Heart right ventricle (tissue), 16 donors: ENCODE measurements around the gene SLC22A17. TPM values are rescaled to one million over a fixed set of nuclear protein-coding genes. Genes with fewer than 3 reads are reported as not detected.
A peak's percentile ranks its signal among the peaks of the same experiment; 100 is the strongest.
"Not testable (repeated sequence)": the region's sequence is repeated elsewhere in the genome, so short reads cannot be mapped to it uniquely, and the experiment has no call there.

ENCODE experiments used
- ATAC-seq, 8 donors: fragments of 200-7000 bp; cut with Tn5 transposase; one replicate each; pipeline ENCODE4 v1.9.1; 2020; ENCODE audit warnings: mild to moderate bottlenecking in 8 of 8, moderate library complexity in 8 of 8, moderate number of reproducible peaks in 1 of 8
- DNase-seq, 2 donors: peaks; one replicate each; pipeline ENCODE4 v3.0.0-alpha.2; 2020
- H3K27ac ChIP-seq, 10 donors: fragments of 200-600 bp; sonication (generic) in 2 of 10; one replicate each; pipeline versions ENCODE4 v1.5.0 to v1.8.0; 2020 to 2022; ENCODE audit warnings: mild to moderate bottlenecking in 3 of 10
- H3K27me3 ChIP-seq, 7 donors: fragments of 200-600 bp; one replicate each; pipeline ENCODE4 v1.8.0; 2021 to 2022; ENCODE audit warnings: mild to moderate bottlenecking in 2 of 7
- H3K36me3 ChIP-seq, 9 donors: fragments of 200-600 bp; sonication (generic) in 1 of 9; one replicate each; pipeline versions ENCODE4 v1.5.0 to v1.8.0; 2020 to 2022; ENCODE audit warnings: mild to moderate bottlenecking in 2 of 9
- H3K4me1 ChIP-seq, 9 donors: fragments of 200-600 bp; sonication (generic) in 1 of 9; one replicate each; pipeline versions ENCODE4 v1.5.0 to v1.8.0; 2020 to 2022; ENCODE audit warnings: mild to moderate bottlenecking in 4 of 9
- H3K4me3 ChIP-seq, 10 donors: fragments of 200-600 bp; sonication (generic) in 2 of 10; one replicate each; pipeline versions ENCODE4 v1.5.0 to v1.8.0; 2020 to 2022; ENCODE audit warnings: mild to moderate bottlenecking in 7 of 10, moderate library complexity in 2 of 10
- H3K9me3 ChIP-seq, 11 donors: fragments of 200-600 bp in 10 of 11; sonication (generic) in 2 of 11; one replicate each; pipeline versions ENCODE4 v1.5.0 to v1.8.0; 2013 to 2022; ENCODE audit warnings: mild to moderate bottlenecking in 2 of 11, control low read depth in 1 of 11, moderate library complexity in 1 of 11
- CTCF ChIP-seq, 9 donors: fragments of 200-600 bp; sonication (generic) in 2 of 9; IDR thresholded peaks; one replicate each; pipeline versions ENCODE4 v1.5.0 to v1.8.0; 2021 to 2022; ENCODE audit warnings: antibody characterized with exemption in 9 of 9, mild to moderate bottlenecking in 5 of 9, moderate library complexity in 1 of 9
- WGBS, 2 donors: extraction: QIAGEN DNeasy Blood & Tissue Kit; methylation state at CpG; one replicate each; pipeline ENCODE4 v1.1.7; 2013; ENCODE audit warnings: inconsistent platforms in 1 of 2; 5-methylcytosine and 5-hydroxymethylcytosine counted together
- intact Hi-C, 10 donors: fragments of 100-400 bp; cut with DNase I; formaldehyde crosslinking; loops; one replicate each; pipeline versions ENCODE4 v1.11.1 to v1.14.2; 2022
- polyA plus RNA-seq, 2 donors: library from polyadenylated mRNA; stranded (reverse); fragments of 200-250 nt; gene quantifications; one replicate each; pipeline ENCODE4 v1.2.3, GENCODE V29; 2013
- total RNA-seq, 10 donors: library from RNA; stranded (reverse); fragmentation: NEBNext Ultra II Directional in 3 of 10; extraction: Animal tissue kit (Norgen Biotek cat#: 25700) in 3 of 10; gene quantifications; one replicate each; pipeline versions ENCODE4 v1.2.1 to v1.2.4, GENCODE V29; 2021 to 2023
- donor health status: Arrhythmogenic right ventricular cardiomyopathy.
- donor health status: ischemic (EF 13 %, LVEDD 7.1; RV severe dilation, severe dysfunction).
- donor health status: healthy with polysubstance abuse.
- donor health status: DM: no; HTN: yes; CAD: no.
- donor health status: DM: no; HTN: no; CAD: no.
- donor health status: ischemic (EF 25% LVEDD 6.9; RV normal size, moderate dysfunction).
- donor health status: ischemic (EF 25% LVEDD 5.7; RV mildly dilated, moderate dysfunction).
- donor health status: healthy.
- donor health status: DM: yes; HTN: yes; CAD: no.
- donor health status: Ischemic cardiomyopathy.
- donor health status: ischemic (EF 35%, LVEDD 5.7; RV mildly dilated, moderate dysfunction).
- donor health status: nonischemic (EF 11% LVEDD 7.7; RV severe dilation, severe dysfunction).
- donor health status: DM: yes; HTN: yes; CAD: no.
- donor health status: PGD.
- donor health status: ischemic (EF 29% LVEDD 5.4; RV normal size, mild dysfunction).
- donor health status: nonischemic (EF 23%, LVEDD 6.1; RV moderate dilation, normal function).

The SLC22A17 gene
- total and polyA plus RNA-seq, 12 donors: 4.8 to 18.9 (median 9.8) TPM

GRCh38 chr14:23387916-23388882 lies 35.5 kb upstream of the SLC22A17 start:
- Histone ChIP-seq H3K27ac (no peak overlapping the region), H3K36me3 (peaks cover 0 to 92% (median 5%) of the 10 kb centered on the region in 9 donors), H3K27me3 (no peaks in the 10 kb centered on the region), H3K4me3 (no peak overlapping the region), H3K4me1 (peaks cover 0 to 13% (median 0%) of the 10 kb centered on the region in 9 donors), H3K9me3 (no peaks in the 10 kb centered on the region)
- TF ChIP-seq CTCF (IDR thresholded peaks at IDR 0.05): no peak
- peak in 2 of 8 donors; percentile 2 to 7 for ATAC-seq
- intact Hi-C loops: loop anchor here in 2 of 10 donors (10.0 kb wide), 2 partner anchors 67 to 123 kb away; no protein-coding TSS in a partner anchor
- WGBS, 2 donors: 66 to 67% methylated on average over 26 of the region's 26 CpGs
- DNase-seq: no peak

GRCh38 chr14:23386999-23387398 lies 34.3 kb upstream of the SLC22A17 start:
- H3K9me3 ChIP-seq: no peaks in the 10 kb centered on the region
- intact Hi-C loops: loop anchor here in 2 of 10 donors (10.0 kb wide), 2 partner anchors 68 to 122 kb away; no protein-coding TSS in a partner anchor
- no peak overlapping the region for H3K27ac ChIP-seq
- no peak overlapping the region for H3K4me3 ChIP-seq
- TF ChIP-seq CTCF (IDR thresholded peaks at IDR 0.05): no peak
- WGBS, 2 donors: 83 to 89% methylated on average over 1 of the region's 1 CpG
- ATAC-seq (no peak), DNase-seq (no peak)
- peaks cover 0 to 18% (median 0%) of the 10 kb centered on the region in 9 donors for H3K4me1 ChIP-seq
- no peaks in the 10 kb centered on the region for H3K27me3 ChIP-seq
- peaks cover 0 to 93% (median 8%) of the 10 kb centered on the region in 9 donors for H3K36me3 ChIP-seq

- 71 to 77% methylated on average over 14 to 17 of the region's 17 CpGs for WGBS, 2 donors
- not testable (repeated sequence) for H3K9me3 ChIP-seq, H3K27ac ChIP-seq, DNase-seq, H3K4me3 ChIP-seq, H3K27me3 ChIP-seq, ATAC-seq
- peaks cover 0 to 93% (median 8%) of the 10 kb centered on the region in 9 donors for H3K36me3 ChIP-seq
- intact Hi-C loops: loop anchor here in 2 of 10 donors (10.0 kb wide), 2 partner anchors 69 to 121 kb away; no protein-coding TSS in a partner anchor
- peaks cover 0 to 23% (median 0%) of the 10 kb centered on the region in 9 donors for H3K4me1 ChIP-seq
These were observed 33.6 kb upstream of the SLC22A17 start for GRCh38 chr14:23386266-23386657.

- no peak for DNase-seq
- Histone ChIP-seq H3K4me3 (no peak overlapping the region), H3K27ac (no peak overlapping the region), H3K27me3 (peaks cover 0 to 4% (median 0%) of the 10 kb centered on the region in 7 donors), H3K4me1 (peaks cover 0 to 28% (median 0%) of the 10 kb centered on the region in 9 donors), H3K9me3 (no peaks in the 10 kb centered on the region), H3K36me3 (peaks cover 0 to 93% (median 8%) of the 10 kb centered on the region in 9 donors)
- intact Hi-C loops: loop anchor here in 2 of 10 donors (10.0 kb wide), 2 partner anchors 69 to 121 kb away; no protein-coding TSS in a partner anchor
- no peak for ATAC-seq
- TF ChIP-seq CTCF (IDR thresholded peaks at IDR 0.05): no peak
- WGBS, 2 donors: 77 to 87% methylated on average over 18 of the region's 18 CpGs
These were observed 33.1 kb upstream of the SLC22A17 start for GRCh38 chr14:23385642-23386265.
